Tibial nerve (tissue), 3 donors: Measurements from ENCODE around the gene AFF2.

ENCODE experiments used
- CTCF ChIP-seq, 5 experiments: fragments of 200-600 bp in 3 of 5; fragments of 450-650 bp in 2 of 5; sonication (generic) in 3 of 5; IDR thresholded peaks; one replicate each; pipeline ENCODE4 v1.5.1; 2016 to 2019; ENCODE audit warnings: antibody characterized with exemption in 5 of 5, mild to moderate bottlenecking in 3 of 5, moderate library complexity in 2 of 5
- POLR2A ChIP-seq, 2 donors: fragments of 450-650 bp; IDR thresholded peaks; one replicate each; pipeline ENCODE4 v1.6.1; 2017; ENCODE audit warnings: antibody characterized with exemption in 2 of 2, mild to moderate bottlenecking in 2 of 2, moderate library complexity in 2 of 2

- TF ChIP-seq CTCF (IDR thresholded peaks at IDR 0.05): no peak
- TF ChIP-seq POLR2A (IDR thresholded peaks at IDR 0.05): no peak
Measured at GRCh38 chrX:148522006-148522405, 21.6 kb downstream of the AFF2 start.
